Activated CD8-positive, alpha-beta memory T cell treated with anti-CD3 and anti-CD28 coated beads, Interleukin-2, amount 50 U/mL, for 48 hours (primary cell): ENCODE measurements around the gene TTC32.
"Not testable (repeated sequence)": the region's sequence is repeated elsewhere in the genome, so short reads cannot be mapped to it uniquely, and the experiment has no call there.

Source experiments
- DNase-seq: peaks from one replicate; pipeline ENCODE4 v3.0.0-alpha.2; 2020

TTC32 gene

DNA sequence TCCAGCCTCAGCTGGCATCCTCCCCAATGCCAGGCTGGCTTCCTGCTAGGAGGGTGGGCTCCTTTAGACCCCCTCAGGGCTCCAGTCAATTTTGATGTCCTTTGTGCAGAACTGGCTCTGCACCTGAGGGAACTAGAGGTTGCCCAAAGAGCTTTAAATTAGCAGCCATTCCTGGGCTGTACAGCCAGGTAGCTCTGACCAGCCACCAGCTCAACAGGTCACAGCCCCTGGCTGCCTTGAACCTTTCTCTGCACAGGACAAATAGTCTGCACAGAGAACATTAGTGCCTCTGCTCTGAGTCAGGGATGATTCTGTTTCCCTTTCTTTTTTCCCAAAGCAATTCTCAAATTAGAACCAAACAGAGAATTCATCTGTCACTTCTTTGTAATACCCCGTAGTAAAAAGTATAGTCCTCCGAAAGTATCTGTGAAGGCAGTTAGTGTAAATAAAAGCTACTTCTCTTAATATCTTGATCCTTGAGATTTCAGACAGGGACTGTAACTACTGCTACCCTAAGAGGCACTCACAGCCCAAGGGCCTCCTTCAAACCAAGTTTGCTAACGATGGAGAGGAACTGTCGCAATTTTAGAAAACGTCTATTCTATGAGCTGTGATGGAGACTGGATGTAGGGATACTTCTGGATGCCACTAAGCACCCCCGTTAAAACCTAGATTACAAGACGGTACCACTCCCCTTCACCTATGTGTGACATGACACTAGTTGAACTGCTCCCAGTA lies 3.0 kb downstream of the TTC32 start:
- DNase-seq = no peak

GRCh38 chr2:19897623-19898245 lies 4.0 kb downstream of the TTC32 start:
- DNase-seq = no peak

GRCh38 chr2:19895535-19895934 lies 6.2 kb downstream of the TTC32 start:
- DNase-seq = peak; percentile 40

GRCh38 chr2:19894134-19894792 lies 7.5 kb downstream of the TTC32 start:
- DNase-seq = no peak

- no peak for DNase-seq
Measured at GRCh38 chr2:19893520-19894133, 8.2 kb downstream of the TTC32 start.

- not testable (repeated sequence) for DNase-seq
Measured at GRCh38 chr2:19891971-19892370, 9.8 kb downstream of the TTC32 start.

DNA sequence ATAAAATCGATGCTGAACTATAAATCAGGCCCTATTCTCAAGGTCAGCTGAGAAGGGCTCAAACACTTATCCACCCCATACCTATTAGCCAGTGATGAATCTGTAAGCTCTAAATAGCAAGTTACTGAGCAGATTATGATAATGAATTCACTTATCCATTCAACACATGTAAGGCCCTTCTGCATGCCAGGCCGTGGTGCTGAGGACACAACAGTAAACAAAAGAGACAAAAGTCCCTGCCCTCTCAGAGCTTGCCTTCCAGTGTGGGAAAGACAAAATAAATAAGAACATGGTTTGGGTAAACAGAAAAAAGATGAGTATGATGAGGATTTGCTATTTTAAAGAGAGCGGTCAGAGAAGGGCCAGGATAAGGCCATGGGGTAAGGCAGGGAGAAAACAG lies 11.7 kb downstream of the TTC32 start:
- no peak for DNase-seq

DNA sequence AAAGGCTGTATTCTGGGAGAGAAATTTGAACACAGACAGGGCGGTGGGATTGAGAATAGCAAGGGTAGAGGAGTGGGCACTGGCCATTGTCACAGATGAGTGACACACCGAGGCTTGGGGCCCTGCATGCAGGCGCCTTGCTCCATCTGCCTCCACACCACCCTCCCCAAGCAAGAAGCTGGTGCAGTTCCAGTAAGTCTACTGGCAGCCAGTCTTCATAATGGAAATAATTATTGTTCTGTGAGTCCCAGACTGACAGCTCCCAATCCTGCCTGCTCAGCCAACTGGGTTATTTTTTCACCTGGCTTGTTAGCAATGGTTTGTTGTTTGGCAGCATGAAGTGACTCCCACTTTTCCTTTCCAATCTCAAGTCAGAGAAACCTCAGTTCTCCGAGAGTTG lies 13.0 kb downstream of the TTC32 start:
- DNase-seq = peak; percentile 37

- DNase-seq = no peak
Measured at GRCh38 chr2:19887510-19887909, 14.3 kb downstream of the TTC32 start.

- DNase-seq = peak; percentile 32
Measured at GRCh38 chr2:19886261-19886660, 15.5 kb downstream of the TTC32 start.

DNA sequence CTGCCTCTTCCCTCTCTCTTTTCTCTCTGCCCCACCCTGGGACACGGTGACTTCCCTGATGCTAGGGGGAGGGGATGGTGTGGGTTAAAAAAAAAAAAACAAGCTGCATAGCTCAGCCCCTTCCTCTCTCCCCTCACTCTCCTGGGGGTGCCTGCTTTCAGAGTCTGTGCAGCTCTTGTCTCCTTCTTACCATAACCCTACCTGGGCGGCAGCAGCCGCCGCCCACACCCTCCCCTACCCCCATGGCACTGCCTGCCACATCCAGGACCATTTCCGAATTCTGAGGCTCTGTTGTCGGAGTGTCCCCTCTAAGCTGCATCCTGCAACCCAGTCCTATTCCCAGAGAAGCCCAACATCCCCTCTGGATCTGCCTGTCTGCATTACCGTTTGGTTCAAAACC lies 16.0 kb downstream of the TTC32 start:
- DNase-seq = peak; percentile 17

GRCh38 chr2:19883971-19884720 lies 17.6 kb downstream of the TTC32 start:
- DNase-seq = peak; percentile 28

GRCh38 chr2:19883486-19883885 lies 18.3 kb downstream of the TTC32 start:
- DNase-seq = peak; percentile 8

DNA sequence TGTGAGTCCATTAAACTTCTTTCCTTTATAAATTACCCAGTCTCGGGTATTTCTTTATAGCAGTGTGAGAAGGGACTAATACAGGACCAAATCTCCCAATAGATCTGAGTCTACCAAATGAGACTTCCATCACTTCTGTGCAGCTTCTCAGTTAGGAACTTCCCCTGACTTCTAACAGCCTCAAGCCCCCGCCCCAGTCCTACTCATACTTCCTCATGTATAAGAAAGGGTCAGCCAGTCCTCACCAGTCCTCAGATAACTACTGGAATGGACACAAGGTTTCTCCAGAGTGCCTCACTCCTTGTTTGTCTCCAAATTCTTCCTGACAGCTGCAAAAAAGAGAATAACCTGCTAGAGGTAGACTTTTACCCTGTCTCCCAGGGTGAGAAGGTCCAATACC lies 19.5 kb downstream of the TTC32 start:
- DNase-seq = peak; percentile 15

- peak; percentile 10 for DNase-seq
Measured at GRCh38 chr2:19881908-19882265, 19.9 kb downstream of the TTC32 start.

GRCh38 chr2:19881221-19881907 lies 20.4 kb downstream of the TTC32 start:
- DNase-seq = peak; percentile 35

DNA sequence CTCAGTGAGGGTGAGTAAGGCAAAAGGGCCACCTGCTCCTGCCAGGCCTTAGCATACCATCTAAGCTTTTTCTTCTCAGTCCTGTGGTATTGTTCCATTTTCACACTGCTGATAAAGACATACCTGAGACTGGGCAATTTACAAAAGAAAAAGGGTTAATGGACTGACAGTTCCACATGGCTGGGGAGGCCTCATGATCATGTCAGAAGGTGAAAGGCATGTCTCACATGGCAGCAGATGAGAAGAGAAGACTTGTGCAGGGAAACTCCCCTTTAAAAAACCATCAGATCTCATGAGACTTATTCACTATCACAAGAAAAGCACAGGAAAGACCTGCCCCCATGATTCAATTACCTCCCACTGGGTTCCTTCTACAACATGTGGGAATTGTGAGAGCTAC lies 21.6 kb downstream of the TTC32 start:
- peak; percentile 8 for DNase-seq

DNA sequence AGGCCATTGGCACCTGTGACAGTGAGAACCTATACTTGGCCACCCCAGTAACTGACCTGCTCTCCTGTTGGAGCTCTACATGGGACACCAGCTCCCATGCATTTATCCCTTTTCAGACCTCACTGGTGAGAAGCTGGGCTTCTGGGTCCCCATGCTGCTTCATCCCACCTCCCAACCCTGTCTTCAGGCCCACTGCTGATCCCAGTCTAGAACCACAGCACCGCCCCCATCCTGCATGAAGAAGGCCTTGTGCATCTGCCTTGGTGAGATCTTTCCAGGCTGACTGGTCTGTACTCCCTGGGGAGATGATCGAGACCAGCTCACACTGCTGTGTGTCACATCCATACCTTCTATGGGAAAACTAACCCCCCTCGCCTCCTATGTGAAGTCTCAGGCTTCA lies 22.7 kb downstream of the TTC32 start:
- DNase-seq = peak; percentile 18

- DNase-seq = peak; percentile 44
Measured at GRCh38 chr2:19878268-19879046, 23.3 kb downstream of the TTC32 start.

GRCh38 chr2:19876751-19877150 lies 25.0 kb downstream of the TTC32 start:
- DNase-seq = peak; percentile 10

DNA sequence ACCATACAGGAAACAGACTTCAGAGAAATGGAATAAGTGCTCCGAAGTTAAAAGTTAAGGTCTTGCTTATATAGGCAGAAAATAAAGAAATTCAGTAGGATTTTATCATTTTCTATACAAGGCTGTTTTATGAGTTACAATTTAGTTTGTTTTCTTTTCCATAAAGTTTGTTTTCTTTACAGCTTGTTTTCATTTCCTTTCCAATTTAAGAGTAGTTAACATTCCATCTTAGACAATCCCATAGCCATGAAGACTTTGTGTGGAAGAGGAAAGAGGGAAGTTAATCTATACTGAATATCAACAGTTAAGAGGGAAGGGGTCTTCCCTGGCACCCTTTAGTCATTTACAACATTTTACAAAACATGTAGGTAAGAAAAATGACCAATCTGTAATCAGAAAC lies 26.5 kb downstream of the TTC32 start:
- DNase-seq = no peak

GRCh38 chr2:19874726-19875125 lies 27.1 kb downstream of the TTC32 start:
- DNase-seq = no peak
